Measurements from ENCODE around the gene SERPINA9.
"Not testable (repeated sequence)": the region's sequence is repeated elsewhere in the genome, so short reads cannot be mapped to it uniquely, and the experiment has no call there.

Gene SERPINA9

GRCh38 chr14:94446126-94446525 lies 29.9 kb downstream of the SERPINA9 start:
- no peak for TF ChIP-seq ZNF274 (IDR thresholded peaks at IDR 0.05; ENCODE audit: low read depth, low read length)
- no peak overlapping the region for H3K4me3 ChIP-seq (ENCODE audit: low read length)

- no peak overlapping the region for H3K4me3 ChIP-seq (ENCODE audit: low read length)
- no peak for TF ChIP-seq ZNF274 (IDR thresholded peaks at IDR 0.05; ENCODE audit: low read depth, low read length)
Measured at GRCh38 chr14:94445003-94445402, 31.0 kb downstream of the SERPINA9 start.

GRCh38 chr14:94441531-94442205 lies 34.3 kb downstream of the SERPINA9 start:
- H3K4me3 ChIP-seq (ENCODE audit: low read length) = no peak overlapping the region
- TF ChIP-seq ZNF274 (IDR thresholded peaks at IDR 0.05; ENCODE audit: low read depth, low read length) = no peak

- H3K4me3 ChIP-seq (ENCODE audit: low read length) = no peak overlapping the region
- TF ChIP-seq ZNF274 (IDR thresholded peaks at IDR 0.05; ENCODE audit: low read depth, low read length) = no peak
Measured at GRCh38 chr14:94441130-94441529, 34.9 kb downstream of the SERPINA9 start.

- no peak overlapping the region for H3K4me3 ChIP-seq (ENCODE audit: low read length)
- no peak for TF ChIP-seq ZNF274 (IDR thresholded peaks at IDR 0.05; ENCODE audit: low read depth, low read length)
Measured at GRCh38 chr14:94439453-94440057, 36.4 kb downstream of the SERPINA9 start.

- H3K4me3 ChIP-seq (ENCODE audit: low read length) = no peak overlapping the region
- no peak for TF ChIP-seq ZNF274 (IDR thresholded peaks at IDR 0.05; ENCODE audit: low read depth, low read length)
Measured at GRCh38 chr14:94428610-94429009, 47.4 kb downstream of the SERPINA9 start.

GRCh38 chr14:94427016-94427613 lies 48.9 kb downstream of the SERPINA9 start:
- H3K4me3 ChIP-seq (ENCODE audit: low read length) = no peak overlapping the region
- no peak for TF ChIP-seq ZNF274 (IDR thresholded peaks at IDR 0.05; ENCODE audit: low read depth, low read length)

GRCh38 chr14:94426526-94426925 lies 49.5 kb downstream of the SERPINA9 start:
- no peak for TF ChIP-seq ZNF274 (IDR thresholded peaks at IDR 0.05; ENCODE audit: low read depth, low read length)
- no peak overlapping the region for H3K4me3 ChIP-seq (ENCODE audit: low read length)

GRCh38 chr14:94424371-94424770 lies 51.6 kb downstream of the SERPINA9 start:
- no peak overlapping the region for H3K4me3 ChIP-seq (ENCODE audit: low read length)
- TF ChIP-seq ZNF274 (IDR thresholded peaks at IDR 0.05; ENCODE audit: low read depth, low read length) = no peak

GRCh38 chr14:94423453-94424056 lies 52.4 kb downstream of the SERPINA9 start:
- H3K4me3 ChIP-seq (ENCODE audit: low read length) = no peak overlapping the region
- no peak for TF ChIP-seq ZNF274 (IDR thresholded peaks at IDR 0.05; ENCODE audit: low read depth, low read length)

GRCh38 chr14:94421316-94421715 lies 54.7 kb downstream of the SERPINA9 start:
- TF ChIP-seq ZNF274 (IDR thresholded peaks at IDR 0.05; ENCODE audit: low read depth, low read length) = no peak
- no peak overlapping the region for H3K4me3 ChIP-seq (ENCODE audit: low read length)

GRCh38 chr14:94417497-94418205 lies 58.3 kb downstream of the SERPINA9 start:
- not testable (repeated sequence) for H3K4me3 ChIP-seq (ENCODE audit: low read length)
